ENCODE data around the gene MCRIP1. TPM values are rescaled to one million over a fixed set of nuclear protein-coding genes. Genes with fewer than 3 reads are reported as not detected.

The MCRIP1 gene
- total RNA-seq, 4 donors from 2014 or later, result 23.3 to 44.0 (median 33.2) TPM

DNA sequence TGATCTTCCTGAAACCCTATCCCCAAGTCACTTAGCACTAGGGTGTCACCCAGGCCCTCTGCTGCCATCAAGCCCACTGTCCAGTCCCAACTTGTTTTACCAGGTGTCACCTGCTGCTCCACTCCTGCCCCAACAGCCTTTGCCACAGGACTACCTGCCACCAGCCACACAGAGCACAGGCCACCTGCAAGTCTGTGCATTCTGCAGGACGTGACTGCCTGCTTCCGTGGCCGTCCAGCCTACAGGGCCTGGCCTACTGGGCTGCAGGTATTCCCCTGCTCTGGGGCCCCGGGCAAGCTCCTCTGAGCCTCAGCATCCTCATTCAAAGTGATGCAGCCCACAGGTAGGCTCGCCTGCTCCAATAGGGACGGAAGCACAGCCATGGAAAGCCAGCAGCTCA lies 3.2 kb downstream of the MCRIP1 start:
- Histone ChIP-seq H3K27ac (no peak overlapping the region), H3K9me3 (no peaks in the 10 kb centered on the region), H3K4me3 (no peak overlapping the region), H3K36me3 (no peaks in the 10 kb centered on the region), H3K27me3 (no peaks in the 10 kb centered on the region), H3K4me1 (peaks cover 10 to 28% (median 24%) of the 10 kb centered on the region in 4 donors)
- TF ChIP-seq, protein P1, sequence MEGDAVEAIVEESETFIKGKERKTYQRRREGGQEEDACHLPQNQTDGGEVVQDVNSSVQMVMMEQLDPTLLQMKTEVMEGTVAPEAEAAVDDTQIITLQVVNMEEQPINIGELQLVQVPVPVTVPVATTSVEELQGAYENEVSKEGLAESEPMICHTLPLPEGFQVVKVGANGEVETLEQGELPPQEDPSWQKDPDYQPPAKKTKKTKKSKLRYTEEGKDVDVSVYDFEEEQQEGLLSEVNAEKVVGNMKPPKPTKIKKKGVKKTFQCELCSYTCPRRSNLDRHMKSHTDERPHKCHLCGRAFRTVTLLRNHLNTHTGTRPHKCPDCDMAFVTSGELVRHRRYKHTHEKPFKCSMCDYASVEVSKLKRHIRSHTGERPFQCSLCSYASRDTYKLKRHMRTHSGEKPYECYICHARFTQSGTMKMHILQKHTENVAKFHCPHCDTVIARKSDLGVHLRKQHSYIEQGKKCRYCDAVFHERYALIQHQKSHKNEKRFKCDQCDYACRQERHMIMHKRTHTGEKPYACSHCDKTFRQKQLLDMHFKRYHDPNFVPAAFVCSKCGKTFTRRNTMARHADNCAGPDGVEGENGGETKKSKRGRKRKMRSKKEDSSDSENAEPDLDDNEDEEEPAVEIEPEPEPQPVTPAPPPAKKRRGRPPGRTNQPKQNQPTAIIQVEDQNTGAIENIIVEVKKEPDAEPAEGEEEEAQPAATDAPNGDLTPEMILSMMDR (IDR thresholded peaks at IDR 0.05), result no peak
- TF ChIP-seq POLR2AphosphoS5 (IDR thresholded peaks at IDR 0.05) (no peak), POLR2A (IDR thresholded peaks at IDR 0.05) (no peak), EP300 (IDR thresholded peaks at IDR 0.05; ENCODE audit: low read depth) (no peak)
- 83% methylated on average over 6 of the region's 6 CpGs; no CpG with 5 or more reads in 1 of the 2 donors for WGBS, 2 donors (ENCODE audit: low coverage in 1 of 2)
- no peak for DNase-seq
- in situ Hi-C loops (cut with MboI; ENCODE audit: low pct_ligation_motif_present in 1 of 4, low pct_unique_long_range_greater_than_20kb in 1 of 4, low sequenced_read_pairs in 3 of 4) (no loop called here), intact Hi-C loops (cut with DNase I; ENCODE audit: low total_unique reads) (no loop called here)

DNA sequence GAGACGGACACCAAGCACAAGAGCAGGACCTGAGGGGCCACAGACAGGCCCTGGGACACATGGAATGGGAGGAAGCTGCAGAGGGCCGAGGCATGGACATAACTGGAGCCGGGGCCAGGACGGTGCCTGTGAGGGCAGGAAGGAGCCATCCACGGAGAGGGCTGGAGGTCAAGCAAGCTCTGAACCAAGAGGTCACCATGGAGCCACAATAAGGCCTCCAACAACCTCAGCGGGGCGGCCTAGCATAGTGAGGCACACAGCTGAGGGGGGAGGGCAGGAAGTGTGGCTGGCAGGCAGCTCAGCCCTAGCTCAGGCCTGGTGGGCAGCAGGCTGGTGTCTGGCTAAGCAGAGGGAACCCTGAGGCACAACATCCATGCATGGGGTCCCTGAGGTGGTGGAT lies 4.4 kb downstream of the MCRIP1 start:
- no peak overlapping the region for H3K27ac ChIP-seq
- H3K4me1 ChIP-seq, result peaks cover 10 to 23% (median 18%) of the 10 kb centered on the region in 4 donors
- H3K27me3 ChIP-seq, result no peaks in the 10 kb centered on the region
- TF ChIP-seq, protein P1 (IDR thresholded peaks at IDR 0.05), result no peak
- TF ChIP-seq POLR2A (IDR thresholded peaks at IDR 0.05), result no peak
- no peak for TF ChIP-seq EP300 (IDR thresholded peaks at IDR 0.05; ENCODE audit: low read depth)
- no peak for TF ChIP-seq POLR2AphosphoS5 (IDR thresholded peaks at IDR 0.05)
- in situ Hi-C loops (cut with MboI; ENCODE audit: low pct_ligation_motif_present in 1 of 4, low pct_unique_long_range_greater_than_20kb in 1 of 4, low sequenced_read_pairs in 3 of 4), result no loop called here
- no peaks in the 10 kb centered on the region for H3K36me3 ChIP-seq
- DNase-seq, result no peak
- intact Hi-C loops (cut with DNase I; ENCODE audit: low total_unique reads), result no loop called here
- H3K9me3 ChIP-seq, result no peaks in the 10 kb centered on the region
- 60 to 78% methylated on average over 1 to 7 of the region's 7 CpGs for WGBS, 2 donors (ENCODE audit: low coverage in 1 of 2)
- no peak overlapping the region for H3K4me3 ChIP-seq

DNA sequence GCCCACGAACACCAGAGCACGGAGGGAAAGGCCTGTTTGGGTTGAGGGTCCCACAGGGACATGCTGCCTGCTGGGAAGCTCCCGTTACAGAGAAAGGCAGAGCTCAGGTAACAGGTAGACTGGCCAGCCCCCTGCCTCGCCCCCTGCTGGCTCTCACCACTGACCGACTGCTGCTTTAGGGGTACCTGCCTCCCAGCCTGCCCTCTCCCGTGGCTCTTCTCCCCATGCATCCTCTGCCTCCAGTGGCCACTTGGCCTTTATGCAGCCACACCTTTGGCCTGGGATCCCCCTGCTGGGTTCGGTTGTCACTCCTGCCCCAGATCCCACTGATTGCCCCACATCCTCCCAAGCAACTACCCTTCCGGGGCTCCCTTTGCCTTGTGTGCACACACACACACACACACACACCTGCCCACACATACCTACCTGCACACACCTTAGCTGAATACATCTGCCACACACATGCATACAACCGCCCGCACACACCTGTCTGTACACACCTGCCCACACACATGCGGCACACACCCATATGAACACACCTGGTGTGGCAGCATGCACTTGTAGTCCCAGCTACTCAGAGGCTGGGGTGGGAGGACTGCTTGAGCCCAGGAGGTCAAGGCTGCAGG lies 7.1 kb downstream of the MCRIP1 start:
- no peak for DNase-seq
- Histone ChIP-seq H3K27me3 (no peaks in the 10 kb centered on the region), H3K36me3 (no peaks in the 10 kb centered on the region), H3K27ac (no peak overlapping the region), H3K9me3 (no peaks in the 10 kb centered on the region), H3K4me3 (no peak overlapping the region), H3K4me1 (peaks cover 10 to 23% (median 18%) of the 10 kb centered on the region in 4 donors)
- intact Hi-C loops (cut with DNase I; ENCODE audit: low total_unique reads) (no loop called here), in situ Hi-C loops (cut with MboI; ENCODE audit: low pct_ligation_motif_present in 1 of 4, low pct_unique_long_range_greater_than_20kb in 1 of 4, low sequenced_read_pairs in 3 of 4) (no loop called here)
- TF ChIP-seq, protein P1 (IDR thresholded peaks at IDR 0.05), result peak in 1 of 5 experiments; percentile 37
- no peak for TF ChIP-seq EP300 (IDR thresholded peaks at IDR 0.05; ENCODE audit: low read depth)
- WGBS, 2 donors (ENCODE audit: low coverage in 1 of 2), result 40 to 60% methylated on average over 2 to 11 of the region's 11 CpGs

DNA sequence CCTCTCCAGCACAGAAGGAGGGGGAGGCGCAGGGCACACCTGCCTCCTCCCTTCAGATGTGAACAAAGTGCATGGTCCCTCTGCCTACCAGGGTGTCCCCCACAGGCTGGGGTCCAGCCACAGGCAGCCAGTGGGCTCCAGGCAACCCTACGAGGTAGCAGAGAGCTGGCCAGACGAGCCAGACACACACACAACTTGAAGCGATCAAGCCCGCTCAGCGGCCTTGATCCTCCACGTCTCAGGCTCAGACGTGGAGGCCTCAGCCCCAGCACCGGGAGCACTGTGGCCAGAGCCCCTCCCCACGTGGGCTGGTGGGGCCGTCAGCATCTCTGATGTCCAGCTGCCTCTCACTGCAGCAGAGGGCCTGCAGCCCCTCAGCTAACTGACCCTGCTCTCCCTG lies 8.5 kb downstream of the MCRIP1 start:
- Histone ChIP-seq H3K4me3 (no peak overlapping the region), H3K27me3 (no peaks in the 10 kb centered on the region), H3K36me3 (no peaks in the 10 kb centered on the region), H3K9me3 (no peaks in the 10 kb centered on the region), H3K4me1 (peaks cover 10 to 24% (median 17%) of the 10 kb centered on the region in 4 donors), H3K27ac (no peak overlapping the region)
- 87% methylated on average over 3 of the region's 11 CpGs; no CpG with 5 or more reads in 1 of the 2 donors for WGBS, 2 donors (ENCODE audit: low coverage in 1 of 2)
- intact Hi-C loops (cut with DNase I; ENCODE audit: low total_unique reads), result no loop called here
- DNase-seq, result no peak
- TF ChIP-seq EP300 (IDR thresholded peaks at IDR 0.05; ENCODE audit: low read depth) (no peak), POLR2AphosphoS5 (IDR thresholded peaks at IDR 0.05) (no peak), POLR2A (IDR thresholded peaks at IDR 0.05) (no peak)
- TF ChIP-seq, protein P1 (IDR thresholded peaks at IDR 0.05), result no peak
- in situ Hi-C loops (cut with MboI; ENCODE audit: low pct_ligation_motif_present in 1 of 4, low pct_unique_long_range_greater_than_20kb in 1 of 4, low sequenced_read_pairs in 3 of 4), result no loop called here
